Esophagus squamous epithelium (tissue), 4 donors: ENCODE data around the gene FKBP15.

Source experiments
- CTCF ChIP-seq, 6 experiments: fragments of 450-650 bp in 4 of 6; fragments of 200-600 bp in 2 of 6; sonication (generic) in 2 of 6; IDR thresholded peaks; one replicate each; pipeline ENCODE4 v1.5.1; 2016 to 2019; ENCODE audit warnings: antibody characterized with exemption in 6 of 6, mild to moderate bottlenecking in 4 of 6, moderate library complexity in 4 of 6
- POLR2A ChIP-seq, 4 donors: fragments of 450-650 bp; IDR thresholded peaks; one replicate each; pipeline ENCODE4 v1.6.1; 2017; ENCODE audit warnings: antibody characterized with exemption in 4 of 4, mild to moderate bottlenecking in 4 of 4, moderate library complexity in 3 of 4

- TF ChIP-seq CTCF (IDR thresholded peaks at IDR 0.05): no peak
- TF ChIP-seq POLR2A (IDR thresholded peaks at IDR 0.05): no peak
Observed at GRCh38 chr9:113176803-113177202, 44.3 kb downstream of the FKBP15 start.
